ENCODE results near the gene GCFC2. TPM values are rescaled to one million over a fixed set of nuclear protein-coding genes. Genes with fewer than 3 reads are reported as not detected.

GCFC2 gene
- total and polyA plus RNA-seq, 2 donors (not counting 3 experiments of a cell fraction or from before 2014, with no cell fraction given), result 5.7 to 20.0 TPM

GRCh38 chr2:75703589-75704287 is 7.0 kb downstream of the GCFC2 start:
- no peak for TF ChIP-seq MYC (IDR thresholded peaks at IDR 0.05; ENCODE audit: low read depth, low read length)
- no peak for TF ChIP-seq POLR2A (IDR thresholded peaks at IDR 0.05; ENCODE audit: low read depth, low read length)
- TF ChIP-seq CTCF (IDR thresholded peaks at IDR 0.05; ENCODE audit: extremely low read depth in 1 of 2, insufficient read depth in 1 of 2, low read depth in 1 of 2, low read length in 2 of 2), result no peak
- no peak for TF ChIP-seq POLR2AphosphoS5 (IDR thresholded peaks at IDR 0.05; ENCODE audit: insufficient read depth, low read depth, low read length)
- no peak for TF ChIP-seq GATA2 (IDR thresholded peaks at IDR 0.05; ENCODE audit: insufficient read depth, insufficient read length, low read depth, low read length)
- TF ChIP-seq JUN (IDR thresholded peaks at IDR 0.05; ENCODE audit: borderline replicate concordance, insufficient read depth, insufficient read length, low read depth), result no peak
- no peak for TF ChIP-seq EZH2 (IDR thresholded peaks at IDR 0.05; ENCODE audit: borderline replicate concordance, low read depth, low read length, severe bottlenecking)
- no peak for TF ChIP-seq FOS (IDR thresholded peaks at IDR 0.05; ENCODE audit: borderline replicate concordance, insufficient read depth, low read length)
- TF ChIP-seq MAX (IDR thresholded peaks at IDR 0.05; ENCODE audit: insufficient read depth, insufficient read length), result no peak
- CTCF ChIA-PET, result no interaction called here
- Histone ChIP-seq H3K4me2 (ENCODE audit: insufficient read depth, low read length) (no peak overlapping the region), H3K27me3 (ENCODE audit: control insufficient read depth in 2 of 2, insufficient read depth in 2 of 2, low read length in 2 of 2) (no peaks in the 10 kb centered on the region), H3K79me2 (ENCODE audit: control insufficient read depth, insufficient read depth, low read length) (peaks cover 15% of the 10 kb centered on the region), H4K20me1 (replicated peaks; ENCODE audit: control insufficient read depth, extremely low read depth, insufficient read depth, low read length) (no peaks in the 10 kb centered on the region), H3K4me1 (ENCODE audit: control insufficient read depth, extremely low read depth, insufficient read depth, low read length) (peaks cover 12% of the 10 kb centered on the region), H3K27ac (ENCODE audit: insufficient read depth, low read depth, low read length) (no peak overlapping the region), H3K4me3 (replicated peaks in 1 of 3; ENCODE audit: insufficient read depth in 1 of 3, low read depth in 1 of 3, low read length in 3 of 3) (no peak overlapping the region), H3K9me3 (replicated peaks; ENCODE audit: control insufficient read depth, insufficient read depth, low read length) (no peaks in the 10 kb centered on the region), H3K9ac (replicated peaks; ENCODE audit: extremely low read depth, insufficient read depth, low read length) (no peak overlapping the region), H3K36me3 (ENCODE audit: control insufficient read depth in 2 of 2, extremely low read depth in 1 of 2, insufficient read depth in 2 of 2, low read length in 2 of 2) (peaks cover 3 to 20% of the 10 kb centered on the region in 2 experiments), H2AFZ (ENCODE audit: low read depth, low read length) (no peak overlapping the region), H3K9me1 (replicated peaks; ENCODE audit: control insufficient read depth, extremely low read depth, insufficient read depth, low read length) (no peaks in the 10 kb centered on the region)
- dilution Hi-C loops (cut with MboI; ENCODE audit: extremely low pct_ligation_motif_present, low sequenced_read_pairs), result no loop called here
- no TSS peak for BruUV-seq (replicated peaks)
- POLR2A ChIA-PET, result no interaction called here
- FAIRE-seq (no peak), DNase-seq (ENCODE audit: low read depth, low spot score) (no peak)
- intact Hi-C loops (cut with micrococcal nuclease), result no loop called here
